Kidney (tissue), 14 donors: Measurements from ENCODE around the gene ST3GAL5. TPM values are rescaled to one million over a fixed set of nuclear protein-coding genes. Genes with fewer than 3 reads are reported as not detected.

Experiments
- DNase-seq, 5 donors: peaks; one replicate each; pipeline ENCODE4 v3.0.0-alpha.2; 2013 to 2020
- FAIRE-seq: peaks from 2 replicates; lab custom pipeline; 2012; peaks lifted over from hg19 to GRCh38; lab: Jason Lieb, UNC
- H3K27ac ChIP-seq, 2 donors: one replicate each; pipeline ENCODE4 v1.7.0; 2013; ENCODE audit warnings: low read depth in 2 of 2, low read length in 2 of 2, inconsistent platforms in 1 of 2
- H3K27me3 ChIP-seq: one replicate; pipeline ENCODE4 v1.7.1; 2013; ENCODE audit warnings: low read length, inconsistent platforms; ENCODE audit not compliant: control insufficient read depth, insufficient read depth
- H3K36me3 ChIP-seq, 3 donors: one replicate each; pipeline versions ENCODE4 v1.7.0 to v1.7.1; 2013; ENCODE audit warnings: low read length in 3 of 3, control low read depth in 1 of 3, inconsistent platforms in 1 of 3; ENCODE audit not compliant: insufficient read depth in 3 of 3, control insufficient read depth in 2 of 3
- H3K4me1 ChIP-seq, 3 donors: one replicate each; pipeline versions ENCODE4 v1.7.0 to v1.7.1; 2013; ENCODE audit warnings: low read length in 3 of 3, inconsistent platforms in 1 of 3, low read depth in 1 of 3; ENCODE audit not compliant: control insufficient read depth in 2 of 3, insufficient read depth in 2 of 3
- H3K4me3 ChIP-seq, 3 donors: one replicate each; pipeline versions ENCODE4 v1.7.0 to v1.8.1; 2013; ENCODE audit warnings: low read length in 3 of 3, control low read depth in 1 of 3, inconsistent platforms in 1 of 3
- H3K9ac ChIP-seq, 3 donors: one replicate each; pipeline versions ENCODE4 v1.7.0 to v1.7.1; 2013; ENCODE audit warnings: low read length in 3 of 3, control low read depth in 1 of 3, inconsistent platforms in 1 of 3
- H3K9me3 ChIP-seq, 3 donors: one replicate each; pipeline versions ENCODE4 v1.7.0 to v1.7.1; 2013; ENCODE audit warnings: low read length in 3 of 3, control low read depth in 1 of 3, inconsistent platforms in 1 of 3; ENCODE audit not compliant: control insufficient read depth in 2 of 3, insufficient read depth in 1 of 3
- CTCF ChIP-seq: IDR thresholded peaks from 3 replicates; pipeline ENCODE4 v1.5.1; 2012; ENCODE audit warnings: mild to moderate bottlenecking, moderate library complexity, borderline replicate concordance; ENCODE audit not compliant: insufficient read depth; ENCODE audit errors: extremely low read depth
- intact Hi-C: fragments of 100-400 bp; cut with DNase I; formaldehyde crosslinking; loops from one replicate; pipeline ENCODE4 v1.11.1; 2022
- polyA plus RNA-seq: library from polyadenylated mRNA; stranded (reverse); fragments of 350-450 nt; fragmentation: Illumina TruSeq; extraction: RNeasy Lipid Tissue Mini Kit (QIAGEN cat#74804); gene quantifications from one replicate; pipeline ENCODE4 v1.2.3, GENCODE V29; 2014; ENCODE audit warnings: low read depth, low replicate concordance; ENCODE audit not compliant: insufficient read depth
- total RNA-seq: library from RNA; stranded (reverse); fragmentation: NEBNext Ultra II Directional; extraction: Animal tissue kit (Norgen Biotek cat#: 25700); gene quantifications from one replicate; pipeline ENCODE4 v1.2.1, GENCODE V29; 2021
- donor health status: control.
- donor health status: control.
- donor health status: control.
- donor health status: control.
- donor health status: control.
- donor health status: DM: yes; HTN: yes; CAD: no.
- donor health status: Normal renal cell carcinoma (clear cell type).

Gene ST3GAL5
- total and polyA plus RNA-seq, 2 donors from 2014 or later: 7.0 to 14.6 TPM

DNA sequence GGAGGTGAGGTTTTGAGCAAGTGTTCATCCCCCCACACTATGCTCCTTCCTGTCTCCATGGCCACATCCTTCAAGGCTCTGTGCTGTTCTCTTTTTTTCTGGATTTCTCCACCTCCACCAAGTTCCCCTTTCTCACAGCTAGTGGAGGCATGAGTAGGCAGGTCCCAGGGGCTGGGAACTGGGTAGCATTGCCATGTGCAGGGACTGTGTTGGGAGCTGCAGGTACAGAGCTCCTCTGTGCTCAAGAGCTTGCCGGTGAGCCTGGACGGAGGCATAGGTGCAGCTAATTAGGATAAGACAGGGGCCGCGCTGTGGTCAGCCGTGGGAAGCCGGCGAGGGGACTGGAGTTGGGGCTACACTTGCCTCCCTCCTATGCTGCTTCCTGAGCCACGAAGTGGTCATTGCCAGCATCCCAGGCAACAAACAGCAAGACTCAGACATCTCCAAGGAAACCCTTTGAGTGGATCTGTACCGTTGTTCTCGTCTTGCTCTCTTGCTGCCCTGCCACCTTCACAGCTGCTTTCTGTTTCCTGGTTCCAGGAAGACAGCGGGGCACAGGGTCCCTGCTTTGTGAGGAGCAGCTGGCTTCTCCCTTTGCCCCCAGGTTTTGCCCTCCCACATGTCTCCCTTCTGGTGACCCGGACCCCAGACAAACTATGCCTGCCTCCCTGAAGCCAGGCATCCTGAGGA is 98.1 kb downstream of the ST3GAL5 start:
- Histone ChIP-seq H3K4me3 (no peak overlapping the region), H3K9me3 (no peaks in the 10 kb centered on the region), H3K27me3 (no peaks in the 10 kb centered on the region), H3K27ac (no peak overlapping the region), H3K36me3 (no peaks in the 10 kb centered on the region), H3K4me1 (peaks cover 0 to 21% (median 3%) of the 10 kb centered on the region in 3 donors), H3K9ac (no peak overlapping the region)
- FAIRE-seq (no peak), DNase-seq (peak in 1 of 5 donors; percentile 59)
- no peak for TF ChIP-seq CTCF
- intact Hi-C loops: no loop called here

DNA sequence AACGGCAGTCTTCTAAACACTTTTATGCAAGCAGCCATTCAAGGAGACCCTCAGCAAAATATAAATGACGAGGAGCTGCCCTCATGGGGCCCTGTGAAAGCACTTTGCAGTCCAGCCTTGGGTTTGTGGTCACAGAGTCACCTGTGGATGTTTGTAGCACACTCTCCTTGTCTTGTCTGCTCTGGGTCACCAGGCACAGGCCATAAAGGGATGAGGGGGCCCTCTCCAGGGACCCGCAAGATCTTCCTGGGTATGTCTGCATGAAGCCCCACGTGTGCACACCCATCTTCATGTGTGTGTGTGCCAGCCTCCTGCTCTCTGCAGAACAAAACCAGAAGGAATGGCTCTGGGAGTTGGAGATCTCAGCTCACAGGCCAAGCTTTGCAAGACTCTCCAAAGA is 98.8 kb downstream of the ST3GAL5 start:
- peak in 1 of 5 donors; percentile 30 for DNase-seq
- H3K36me3 ChIP-seq: no peaks in the 10 kb centered on the region
- no peak for FAIRE-seq
- no peaks in the 10 kb centered on the region for H3K27me3 ChIP-seq
- TF ChIP-seq CTCF: no peak
- no peak overlapping the region for H3K4me3 ChIP-seq
- peaks cover 0 to 17% (median 3%) of the 10 kb centered on the region in 3 donors for H3K4me1 ChIP-seq
- no peak overlapping the region for H3K27ac ChIP-seq
- H3K9ac ChIP-seq: no peak overlapping the region
- no peaks in the 10 kb centered on the region for H3K9me3 ChIP-seq
- intact Hi-C loops: no loop called here

DNA sequence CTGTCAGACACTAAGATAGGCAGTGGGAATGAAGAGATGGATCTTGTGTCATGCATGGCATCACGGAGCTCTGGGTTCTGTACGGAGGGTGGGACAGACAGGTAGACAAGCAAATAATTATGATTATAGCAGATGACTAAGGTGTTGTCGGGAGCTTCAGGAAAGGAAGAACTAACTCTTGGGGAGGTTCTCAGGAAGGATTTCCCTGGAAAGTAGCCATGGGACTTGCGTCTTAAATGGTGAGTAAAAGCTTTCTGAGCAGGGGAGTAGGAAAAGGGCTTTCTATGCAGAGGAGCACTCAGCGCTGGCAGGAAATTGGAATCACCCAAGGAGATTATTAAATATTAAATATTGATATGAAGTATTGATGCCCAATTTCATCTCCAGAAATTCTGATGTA is 99.5 kb downstream of the ST3GAL5 start:
- H3K9ac ChIP-seq: no peak overlapping the region
- H3K4me1 ChIP-seq: peaks cover 0 to 14% (median 3%) of the 10 kb centered on the region in 3 donors
- TF ChIP-seq CTCF: no peak
- H3K27me3 ChIP-seq: no peaks in the 10 kb centered on the region
- no peak for FAIRE-seq
- no peak for DNase-seq
- no peak overlapping the region for H3K4me3 ChIP-seq
- H3K9me3 ChIP-seq: no peaks in the 10 kb centered on the region
- no peak overlapping the region for H3K27ac ChIP-seq
- no peaks in the 10 kb centered on the region for H3K36me3 ChIP-seq
- intact Hi-C loops: no loop called here

DNA sequence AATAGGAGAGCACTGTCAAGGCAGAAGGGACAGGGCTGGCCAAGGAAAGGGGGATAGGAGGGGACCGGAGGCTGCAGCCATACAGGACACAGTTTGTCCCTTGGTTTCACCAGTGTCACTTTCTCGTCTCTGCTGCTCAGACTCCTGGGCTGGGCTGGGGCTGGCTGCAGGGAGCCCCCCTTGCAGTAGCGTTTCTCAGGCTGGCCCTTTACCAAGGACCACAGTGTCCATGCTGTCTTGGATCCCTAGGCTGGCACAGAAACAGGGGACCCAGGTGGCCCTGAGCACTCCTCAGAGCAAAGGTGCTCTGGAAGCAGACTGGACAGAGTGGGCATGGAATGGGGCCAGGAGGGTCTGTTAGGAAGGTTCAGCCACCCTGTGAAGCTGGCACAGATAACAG is 100.2 kb downstream of the ST3GAL5 start:
- Histone ChIP-seq H3K4me1 (peaks cover 0 to 11% (median 3%) of the 10 kb centered on the region in 3 donors), H3K9ac (no peak overlapping the region), H3K27ac (no peak overlapping the region), H3K27me3 (no peaks in the 10 kb centered on the region), H3K36me3 (no peaks in the 10 kb centered on the region), H3K4me3 (no peak overlapping the region), H3K9me3 (no peaks in the 10 kb centered on the region)
- FAIRE-seq: no peak
- intact Hi-C loops: no loop called here
- peak in 1 of 5 donors; percentile 27 for DNase-seq
- no peak for TF ChIP-seq CTCF
